GM18517 (cell line): ENCODE results near the gene H2BK1.

ENCODE experiments used
- ATAC-seq: cut with Tn5 transposase; IDR thresholded peaks from one replicate; pipeline ENCODE4 v1.9.1; 2021; ENCODE audit warnings: mild to moderate bottlenecking, moderate library complexity; ENCODE audit not compliant: unreplicated experiment

The H2BK1 gene

GRCh38 chr7:151245360-151246101 lies 35.2 kb upstream of the H2BK1 start:
- ATAC-seq: no peak

- no peak for ATAC-seq
Observed at GRCh38 chr7:151244841-151245346, 34.6 kb upstream of the H2BK1 start.

GRCh38 chr7:151244196-151244840 lies 34.0 kb upstream of the H2BK1 start:
- no peak for ATAC-seq

DNA sequence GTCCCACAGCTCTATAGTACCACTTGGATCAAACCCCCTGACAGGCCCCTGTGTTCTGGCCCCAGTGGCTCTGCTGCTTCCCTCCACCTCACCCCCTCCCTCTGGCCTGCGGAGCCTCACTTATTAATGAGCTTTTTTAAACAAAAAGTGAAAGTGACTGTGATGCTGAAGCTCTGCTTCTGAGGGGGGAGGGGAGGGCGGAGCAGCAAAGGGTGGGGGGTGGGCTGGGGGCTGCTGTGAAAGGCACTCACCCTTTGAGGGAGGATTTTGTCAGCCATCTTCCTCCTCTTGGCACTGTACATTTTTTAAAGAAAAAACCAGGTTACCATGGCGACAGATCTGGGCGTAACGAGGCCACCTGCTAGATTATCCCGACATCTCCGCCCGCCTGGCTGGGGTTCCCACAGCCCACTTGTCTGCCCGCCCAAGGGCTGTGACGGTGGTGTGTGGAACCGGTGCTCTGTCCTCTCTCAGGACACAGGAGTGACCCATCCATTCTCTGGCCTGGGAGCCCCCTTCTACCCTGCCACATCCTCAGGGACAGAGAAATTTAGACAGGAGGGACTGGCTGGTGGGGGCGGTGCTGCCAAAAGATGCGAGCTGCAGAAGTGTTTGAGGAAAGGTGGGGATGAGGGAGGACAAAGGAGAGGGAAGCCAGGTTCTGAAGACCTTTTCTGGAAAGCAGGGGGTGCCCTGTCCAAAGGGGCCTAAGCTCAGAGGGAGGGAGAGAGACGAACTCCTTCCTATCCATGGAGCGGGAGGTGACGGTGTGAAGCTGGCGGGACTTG lies 33.3 kb upstream of the H2BK1 start:
- ATAC-seq: no peak

- no peak for ATAC-seq
Observed at GRCh38 chr7:151243045-151243349, 32.7 kb upstream of the H2BK1 start.

GRCh38 chr7:151242159-151243044 lies 32.1 kb upstream of the H2BK1 start:
- no peak for ATAC-seq

DNA sequence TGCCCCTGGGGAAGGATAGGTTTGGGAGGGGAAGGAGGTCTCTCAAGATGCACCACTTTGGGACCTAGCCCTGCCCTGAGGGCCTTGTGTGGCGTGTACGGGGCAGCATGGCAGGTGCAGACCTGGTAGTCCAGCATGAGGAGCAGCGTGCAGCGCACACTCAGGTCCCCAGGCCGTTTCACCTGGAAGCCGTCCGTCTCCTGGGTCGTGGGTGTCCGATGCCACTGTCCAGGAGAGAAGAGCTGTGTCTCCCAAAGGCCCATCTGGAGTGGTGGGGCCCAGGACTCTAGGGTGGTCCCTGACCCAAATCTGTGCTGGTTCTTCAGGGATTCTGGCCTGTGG lies 31.4 kb upstream of the H2BK1 start:
- ATAC-seq: no peak

DNA sequence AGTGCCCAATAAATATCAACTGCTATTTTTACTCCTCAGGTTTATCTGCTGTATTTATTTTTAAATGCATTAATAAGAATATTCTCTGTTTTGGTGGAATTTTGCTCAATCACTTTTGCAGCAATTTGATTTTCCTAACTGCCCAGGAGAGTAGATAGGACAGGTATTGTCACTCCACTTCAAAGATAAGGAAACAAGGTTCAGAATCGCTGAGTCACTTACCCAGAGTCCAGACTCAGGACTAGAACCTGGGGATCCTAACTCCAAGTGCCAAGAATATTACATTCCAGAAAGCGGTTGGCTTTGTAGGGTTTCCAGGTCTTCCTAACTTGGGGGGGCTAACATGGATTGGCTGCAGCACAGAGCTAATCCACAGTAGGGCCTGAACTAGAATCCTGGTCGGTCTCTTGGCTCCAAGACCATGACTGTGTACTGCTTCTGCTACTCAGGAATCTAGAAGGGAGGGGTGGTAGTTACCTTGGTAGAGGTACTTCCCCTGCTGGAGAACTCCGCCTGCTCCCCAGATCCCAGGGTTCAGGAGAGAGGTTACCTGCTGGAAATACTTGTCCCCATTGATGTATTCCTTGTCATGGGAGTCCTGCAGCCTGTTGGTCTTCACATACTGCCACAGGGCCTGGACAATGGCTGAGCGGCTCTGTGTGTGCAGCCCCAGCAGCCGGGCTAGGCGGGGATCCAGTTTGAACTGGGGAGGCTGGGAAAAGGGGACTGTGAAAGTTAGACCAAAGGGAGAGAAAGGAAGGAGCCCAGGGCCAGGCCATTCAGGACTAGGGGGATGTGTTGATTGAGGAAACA lies 30.9 kb upstream of the H2BK1 start:
- ATAC-seq: no peak

GRCh38 chr7:151240536-151240935 lies 30.2 kb upstream of the H2BK1 start:
- ATAC-seq: no peak

GRCh38 chr7:151239837-151240459 lies 29.7 kb upstream of the H2BK1 start:
- ATAC-seq: no peak

GRCh38 chr7:151238924-151239836 lies 28.9 kb upstream of the H2BK1 start:
- ATAC-seq: no peak

DNA sequence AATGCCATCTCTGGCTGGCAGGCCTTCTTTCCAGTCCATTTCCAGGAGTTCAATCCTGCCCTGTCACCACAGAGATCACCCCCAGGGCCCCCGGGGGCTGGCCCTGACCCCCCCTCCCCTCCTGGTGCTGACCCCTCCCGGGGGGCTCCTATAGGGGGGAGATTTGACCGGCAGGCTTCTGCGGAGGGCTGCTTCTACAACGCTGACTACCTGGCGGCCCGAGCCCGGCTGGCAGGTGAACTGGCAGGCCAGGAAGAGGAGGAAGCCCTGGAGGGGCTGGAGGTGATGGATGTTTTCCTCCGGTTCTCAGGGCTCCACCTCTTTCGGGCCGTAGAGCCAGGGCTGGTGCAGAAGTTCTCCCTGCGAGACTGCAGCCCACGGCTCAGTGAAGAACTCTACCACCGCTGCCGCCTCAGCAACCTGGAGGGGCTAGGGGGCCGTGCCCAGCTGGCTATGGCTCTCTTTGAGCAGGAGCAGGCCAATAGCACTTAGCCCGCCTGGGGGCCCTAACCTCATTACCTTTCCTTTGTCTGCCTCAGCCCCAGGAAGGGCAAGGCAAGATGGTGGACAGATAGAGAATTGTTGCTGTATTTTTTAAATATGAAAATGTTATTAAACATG lies 28.0 kb upstream of the H2BK1 start:
- ATAC-seq: no peak

- no peak for ATAC-seq
Observed at GRCh38 chr7:151237244-151238189, 27.2 kb upstream of the H2BK1 start.

DNA sequence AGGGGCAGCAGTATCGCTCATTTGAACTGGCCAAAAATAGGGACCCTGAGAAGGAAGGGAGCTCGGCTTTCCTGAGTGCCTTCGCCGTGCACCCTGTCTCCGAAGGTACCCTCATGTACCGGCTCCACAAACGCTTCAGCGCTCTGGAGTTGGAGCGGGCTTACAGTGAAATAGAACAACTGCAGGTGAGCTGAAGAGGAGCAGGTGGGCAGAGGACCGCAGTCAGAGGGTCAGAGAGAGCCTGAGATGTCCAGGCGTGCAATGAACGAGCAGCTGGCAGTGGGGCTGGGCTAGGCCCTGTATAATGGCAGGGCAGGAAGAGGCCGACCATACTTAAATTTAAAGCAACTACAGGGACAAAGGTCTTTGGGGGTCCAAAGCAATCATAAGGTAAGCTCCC lies 26.1 kb upstream of the H2BK1 start:
- ATAC-seq: no peak

DNA sequence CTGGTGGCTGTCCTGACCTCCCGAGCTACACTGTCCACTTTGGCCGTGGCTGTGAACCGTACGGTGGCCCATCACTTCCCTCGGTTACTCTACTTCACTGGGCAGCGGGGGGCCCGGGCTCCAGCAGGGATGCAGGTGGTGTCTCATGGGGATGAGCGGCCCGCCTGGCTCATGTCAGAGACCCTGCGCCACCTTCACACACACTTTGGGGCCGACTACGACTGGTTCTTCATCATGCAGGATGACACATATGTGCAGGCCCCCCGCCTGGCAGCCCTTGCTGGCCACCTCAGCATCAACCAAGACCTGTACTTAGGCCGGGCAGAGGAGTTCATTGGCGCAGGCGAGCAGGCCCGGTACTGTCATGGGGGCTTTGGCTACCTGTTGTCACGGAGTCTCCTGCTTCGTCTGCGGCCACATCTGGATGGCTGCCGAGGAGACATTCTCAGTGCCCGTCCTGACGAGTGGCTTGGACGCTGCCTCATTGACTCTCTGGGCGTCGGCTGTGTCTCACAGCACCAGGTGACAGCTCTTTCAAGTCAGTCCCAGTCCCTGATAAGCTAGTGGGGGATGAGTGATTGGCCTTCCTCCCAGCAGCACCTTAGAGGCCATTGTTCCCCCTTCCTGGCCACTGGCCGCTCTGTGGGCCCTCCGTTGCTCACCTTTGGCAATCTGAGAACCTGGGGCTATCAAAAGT lies 25.0 kb upstream of the H2BK1 start:
- no peak for ATAC-seq

- no peak for ATAC-seq
Observed at GRCh38 chr7:151233804-151234203, 23.5 kb upstream of the H2BK1 start.
